ENCODE measurements around the gene NKTR.
"Not testable (repeated sequence)": the region's sequence is repeated elsewhere in the genome, so short reads cannot be mapped to it uniquely, and the experiment has no call there.

NKTR gene

DNA sequence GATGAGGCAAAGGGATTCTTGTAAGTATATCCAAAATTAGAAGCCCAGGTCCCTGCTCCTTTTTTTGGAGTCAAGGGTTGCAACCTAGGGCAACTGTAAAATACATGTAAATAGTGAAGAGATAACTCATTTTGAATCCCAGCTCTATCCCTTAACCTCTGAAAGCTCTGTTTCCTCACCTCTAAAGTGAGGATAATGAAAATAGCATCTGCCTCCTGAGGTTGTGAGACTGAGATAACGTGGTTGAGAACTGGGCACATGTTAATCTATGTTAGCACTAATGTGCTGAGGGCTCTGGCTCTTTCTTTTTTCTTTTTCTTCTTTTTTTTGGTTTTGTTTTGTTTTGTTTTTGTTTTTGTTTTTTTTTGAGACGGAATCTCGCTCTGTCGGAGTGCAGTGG, 4.8 kb upstream of the NKTR start:
- no peak for DNase-seq (ENCODE audit: low read depth)

DNA sequence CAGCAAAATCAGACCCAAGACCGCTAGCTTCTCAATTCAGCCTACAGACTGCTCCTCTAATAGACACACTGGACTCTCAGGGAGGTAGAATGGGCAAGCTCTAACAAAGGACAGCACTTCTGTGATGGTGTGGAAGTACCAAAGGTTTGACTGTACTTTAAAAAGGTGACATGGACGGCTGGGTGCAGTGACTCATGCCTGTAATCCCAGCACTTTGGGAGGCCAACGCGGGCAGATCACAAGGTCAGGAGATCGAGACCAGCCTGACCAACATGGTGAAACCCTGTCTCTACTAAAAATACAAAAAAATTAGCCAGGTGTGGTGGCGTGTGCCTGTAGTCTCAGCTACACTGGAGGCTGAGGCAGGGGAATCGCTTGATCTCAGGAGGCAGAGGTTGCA, 3.4 kb upstream of the NKTR start:
- not testable (repeated sequence) for DNase-seq (ENCODE audit: low read depth)

DNA sequence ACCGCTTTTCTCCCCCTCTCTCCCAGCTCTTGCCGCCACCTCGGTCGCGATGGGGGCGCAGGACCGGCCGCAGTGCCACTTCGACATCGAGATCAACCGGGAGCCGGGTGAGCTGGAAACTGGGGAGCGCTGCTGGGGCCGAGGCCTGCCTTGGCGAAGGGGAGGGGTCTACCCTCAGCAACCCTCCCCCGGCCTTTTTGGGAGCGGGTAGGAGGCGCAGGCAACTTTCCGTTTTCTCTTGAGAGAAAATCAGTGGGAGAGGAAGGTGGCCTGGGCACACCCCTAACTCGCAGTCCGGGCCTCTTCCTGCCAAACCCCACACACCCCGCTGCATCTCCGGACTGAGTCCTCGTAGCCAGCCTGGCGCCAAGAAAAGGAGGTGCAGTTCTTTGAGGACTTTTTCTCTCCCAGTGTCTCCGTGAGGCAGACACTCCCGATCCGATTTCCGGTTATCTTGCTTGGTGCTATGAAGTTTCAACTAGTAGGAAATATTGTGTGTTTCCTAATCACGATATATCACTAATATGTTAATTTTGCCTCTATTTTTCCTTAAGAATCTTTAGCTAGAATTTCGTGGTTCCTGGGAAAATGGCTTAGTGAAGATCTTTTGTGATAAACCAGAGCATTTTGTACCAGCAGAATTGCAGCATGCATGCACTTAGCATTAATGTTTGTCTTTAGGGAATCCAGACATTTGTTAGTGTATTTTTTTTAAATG, 631 bp downstream of the NKTR start:
- peak; percentile 55 for DNase-seq (ENCODE audit: low read depth)

DNA sequence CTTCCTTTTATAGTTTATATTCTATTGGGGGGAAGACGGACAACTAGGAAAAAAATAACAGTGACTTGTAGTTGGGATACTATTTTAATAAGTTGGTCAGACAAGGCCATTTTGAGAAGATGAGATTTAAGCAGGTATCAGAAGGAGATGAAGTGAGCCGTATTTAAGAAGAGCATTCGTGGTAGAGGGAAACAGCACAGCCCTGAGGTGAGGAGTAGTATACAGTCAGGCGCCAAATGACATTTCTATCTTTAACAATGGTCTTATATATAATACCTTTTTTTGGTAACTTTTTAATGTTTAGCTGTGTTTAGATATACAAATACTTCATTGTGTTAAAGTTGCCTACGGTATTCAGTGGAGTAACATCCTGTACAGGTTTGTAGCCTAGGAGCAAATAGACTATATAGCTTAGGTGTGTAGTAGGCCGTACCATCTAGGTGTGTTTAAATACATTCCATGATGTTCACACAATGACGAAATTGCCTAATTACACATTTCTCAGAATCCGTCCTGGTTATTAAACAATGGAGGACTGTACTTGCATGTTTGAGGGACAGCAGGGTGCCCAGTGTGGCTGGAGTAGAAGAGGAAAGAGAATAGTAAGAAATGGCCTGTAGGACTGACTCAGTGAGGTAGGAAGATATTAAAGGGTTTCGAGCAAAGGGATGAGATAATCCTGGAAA, 1.6 kb downstream of the NKTR start:
- DNase-seq (ENCODE audit: low read depth): no peak

DNA sequence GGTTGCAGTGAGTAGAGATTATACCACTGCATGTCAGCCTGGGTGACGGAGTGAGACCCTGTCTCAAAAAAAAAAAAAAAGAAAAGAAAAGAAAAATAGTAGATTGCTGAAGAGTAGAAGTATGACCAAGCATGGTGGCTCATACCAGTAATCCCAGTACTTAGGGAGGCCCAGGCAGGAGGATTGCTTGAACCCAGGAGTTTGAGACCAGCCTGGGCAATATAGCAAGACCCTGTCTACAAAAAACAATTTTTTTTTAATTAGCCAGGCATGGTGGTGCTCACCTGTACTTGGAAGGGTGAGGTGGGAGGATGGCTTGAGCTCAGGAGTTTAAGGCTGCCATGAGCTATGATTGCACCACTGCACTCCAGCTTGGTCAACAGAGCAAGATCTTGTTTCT, 2.5 kb downstream of the NKTR start:
- DNase-seq (ENCODE audit: low read depth): no peak

DNA sequence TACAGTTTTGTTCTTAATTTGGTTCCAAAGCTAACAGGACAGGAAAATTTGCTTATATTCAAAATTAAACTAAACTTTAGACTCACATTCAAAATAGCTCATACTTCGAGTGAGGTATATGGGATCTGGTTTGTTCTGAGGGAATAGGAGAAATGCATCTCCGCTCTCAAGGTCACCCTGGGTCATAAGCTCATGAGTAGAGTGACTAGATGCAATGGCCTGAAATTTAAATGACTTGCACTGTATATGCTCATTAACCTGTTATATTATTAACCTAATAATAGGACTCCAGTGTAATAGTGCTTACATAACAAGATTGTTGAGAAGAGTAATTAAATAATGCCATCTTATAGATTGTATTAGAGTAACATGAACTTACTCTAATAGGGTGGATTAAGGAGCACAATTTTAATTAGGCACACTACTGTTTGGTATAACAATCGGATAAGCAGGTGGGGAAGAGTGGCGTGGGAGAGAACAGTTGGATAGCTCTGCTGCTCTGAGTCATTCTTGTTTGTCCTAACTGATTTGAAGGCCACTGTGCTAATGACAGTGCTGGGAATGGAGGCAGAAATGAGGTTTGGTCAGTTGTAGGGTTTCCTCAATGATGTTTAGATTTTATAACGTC, 5.2 kb downstream of the NKTR start:
- DNase-seq (ENCODE audit: low read depth): no peak

DNA sequence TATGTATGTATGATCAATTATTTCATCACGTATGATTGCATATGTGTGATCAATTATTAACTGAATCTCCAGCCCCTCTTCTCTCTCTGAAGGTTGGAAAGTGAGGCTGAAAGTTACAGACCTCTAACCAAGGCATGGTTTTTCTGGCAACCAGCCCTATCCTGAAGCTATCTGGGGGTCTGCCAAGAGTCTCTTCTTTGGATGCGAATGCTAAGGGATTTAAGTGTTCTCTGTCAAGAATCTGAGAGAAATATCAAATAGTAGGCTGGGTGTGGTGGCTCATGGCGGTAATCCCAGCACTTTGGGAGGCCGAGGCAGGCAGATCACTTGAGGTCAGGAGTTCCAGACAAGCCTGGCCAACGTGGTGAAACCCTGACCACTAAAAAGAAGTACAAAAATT, 8.1 kb downstream of the NKTR start:
- DNase-seq (ENCODE audit: low read depth): peak; percentile 50

DNA sequence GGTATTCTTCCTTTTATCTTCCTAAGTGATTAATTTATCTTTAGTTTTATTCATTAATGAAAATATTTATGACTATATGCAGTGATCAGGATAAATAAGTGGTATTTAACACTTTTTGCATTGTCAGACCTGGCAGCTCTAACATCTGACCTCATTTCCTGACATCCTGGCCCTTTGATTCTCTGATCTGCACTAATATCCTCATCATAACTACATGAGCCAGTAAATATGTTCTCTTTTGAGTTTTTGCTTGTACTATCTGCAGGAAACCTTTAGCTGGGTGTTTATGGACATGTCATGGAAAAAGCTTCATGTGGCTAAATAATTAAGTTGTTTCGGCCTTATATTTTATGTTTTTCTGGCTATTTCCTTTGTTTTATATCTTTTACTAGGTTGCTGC, 10.5 kb downstream of the NKTR start:
- no peak for DNase-seq (ENCODE audit: low read depth)

DNA sequence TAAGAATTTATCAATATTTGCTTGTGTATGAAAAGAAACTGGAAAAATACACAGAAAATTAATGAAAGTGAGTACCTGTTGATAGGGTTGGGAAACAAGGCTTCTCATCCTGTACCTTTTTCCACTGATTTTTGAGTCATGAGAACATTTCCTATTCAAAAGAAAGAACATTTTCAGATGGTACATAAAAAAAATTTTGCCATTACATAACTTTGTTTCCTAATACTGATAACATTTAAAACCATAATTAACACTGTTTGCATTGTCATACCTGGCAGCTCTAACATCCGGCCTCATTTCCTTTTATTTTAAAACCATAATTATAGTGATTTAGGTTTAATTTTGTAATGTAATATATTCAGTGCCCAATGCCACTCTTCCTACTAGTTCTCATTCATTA, 11.7 kb downstream of the NKTR start:
- DNase-seq (ENCODE audit: low read depth): no peak

DNA sequence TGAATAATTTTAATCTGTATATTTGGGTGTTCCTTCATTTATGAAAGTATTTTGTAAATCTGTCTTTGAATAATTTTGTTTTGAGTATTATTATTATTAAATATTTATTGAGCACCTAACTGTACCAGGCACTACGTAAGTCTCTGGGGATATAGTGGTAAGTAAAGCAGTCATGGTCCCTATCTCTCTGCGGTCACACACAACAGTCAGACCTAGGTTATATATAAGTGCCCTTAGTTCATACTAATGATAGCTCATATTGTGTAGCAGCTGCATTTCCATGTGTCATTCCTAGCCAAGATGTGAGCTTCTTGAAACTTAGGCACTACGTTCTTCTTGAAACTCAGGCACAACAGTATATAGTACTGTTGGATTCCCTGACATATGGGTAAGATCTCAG, 12.4 kb downstream of the NKTR start:
- DNase-seq (ENCODE audit: low read depth): no peak

DNA sequence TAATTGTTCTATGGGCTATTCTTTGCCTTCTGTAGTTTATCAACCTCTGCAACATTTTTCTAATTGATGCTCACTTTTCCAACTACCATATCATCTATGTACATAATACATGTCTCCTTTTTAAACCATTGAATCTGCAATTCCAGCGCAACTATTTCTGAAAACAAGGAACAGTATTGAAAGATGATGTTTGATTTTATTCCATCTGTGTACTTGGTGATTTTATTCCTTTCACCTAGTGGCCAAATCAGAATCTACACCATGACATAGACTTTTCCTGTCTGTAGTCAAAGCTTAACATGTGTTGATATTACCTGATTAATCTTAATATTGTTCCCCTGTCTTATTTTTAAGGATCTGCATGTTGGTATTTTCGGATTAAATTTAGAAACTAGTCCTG, 13.0 kb downstream of the NKTR start:
- DNase-seq (ENCODE audit: low read depth): no peak

DNA sequence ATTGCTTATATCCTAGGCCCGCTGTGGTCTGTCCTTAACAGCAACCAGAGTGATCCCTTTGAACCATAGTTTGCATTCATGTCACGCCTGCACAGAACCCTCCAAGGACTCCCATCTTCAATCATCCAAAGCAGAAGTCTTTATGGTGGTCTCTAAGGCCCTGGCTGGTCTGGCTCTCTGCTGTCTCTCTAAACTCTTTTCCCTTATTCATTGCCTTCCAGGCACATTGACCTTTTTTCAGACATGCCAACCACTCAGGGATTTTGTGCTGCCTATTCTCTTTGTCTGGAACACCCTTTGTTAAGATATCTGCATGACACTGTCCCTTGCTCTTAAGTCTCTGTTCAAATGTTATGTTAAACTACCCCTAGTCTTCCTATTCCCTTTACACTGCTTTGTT, 31.1 kb downstream of the NKTR start:
- no peak for DNase-seq (ENCODE audit: low read depth)

DNA sequence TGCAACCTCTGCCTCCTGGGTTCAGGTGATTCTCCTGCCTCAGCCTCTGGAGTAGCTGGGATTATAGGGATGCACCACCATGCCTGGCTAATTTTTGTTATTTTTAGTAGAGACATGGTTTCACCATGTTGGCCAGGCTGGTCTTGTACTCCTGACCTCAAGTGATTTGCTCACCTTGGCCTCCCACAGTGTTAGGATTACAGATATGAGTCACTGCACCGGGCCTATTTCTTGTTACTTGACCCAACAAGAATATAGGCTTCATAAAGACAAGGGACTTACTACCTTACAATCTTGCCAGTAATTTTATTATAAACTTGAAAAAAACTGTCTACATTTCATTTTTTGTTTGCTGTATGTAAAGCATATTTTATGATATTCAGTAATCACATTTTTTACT, 31.7 kb downstream of the NKTR start:
- peak; percentile 84 for DNase-seq (ENCODE audit: low read depth)

DNA sequence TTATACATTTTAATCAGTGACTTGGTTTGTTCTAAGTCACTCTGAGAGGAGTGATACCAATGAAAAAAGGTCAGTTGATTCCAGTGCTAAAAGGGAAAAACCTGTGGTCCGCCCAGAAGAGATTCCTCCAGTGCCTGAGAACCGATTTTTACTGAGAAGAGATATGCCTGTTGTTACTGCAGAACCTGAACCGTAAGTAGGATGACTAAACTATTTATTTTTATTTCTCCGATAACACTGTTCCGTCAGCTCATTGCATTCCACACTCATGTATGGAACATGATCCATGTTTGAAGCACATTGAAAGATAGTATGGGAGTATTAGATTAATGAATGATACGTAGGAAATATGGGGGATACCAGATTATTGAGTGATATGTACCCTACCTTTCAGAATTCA, 33.1 kb downstream of the NKTR start:
- DNase-seq (ENCODE audit: low read depth): no peak

DNA sequence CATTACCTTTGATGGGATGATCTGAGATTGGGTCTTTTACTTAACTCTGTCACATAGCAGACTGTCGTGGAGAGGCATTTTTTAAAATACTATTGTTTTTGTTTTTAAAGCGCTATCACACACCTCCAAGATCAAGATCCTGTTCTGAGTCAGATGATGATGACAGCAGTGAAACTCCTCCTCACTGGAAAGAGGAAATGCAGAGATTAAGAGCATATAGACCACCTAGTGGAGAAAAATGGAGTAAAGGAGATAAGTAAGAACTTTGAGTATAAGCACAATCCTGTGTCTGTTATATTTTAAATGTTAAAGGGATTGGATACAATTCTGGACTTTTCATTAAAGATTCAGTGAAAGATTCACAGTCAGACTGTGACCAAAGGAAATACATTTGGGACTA, 34.6 kb downstream of the NKTR start:
- DNase-seq (ENCODE audit: low read depth): peak; percentile 76

DNA sequence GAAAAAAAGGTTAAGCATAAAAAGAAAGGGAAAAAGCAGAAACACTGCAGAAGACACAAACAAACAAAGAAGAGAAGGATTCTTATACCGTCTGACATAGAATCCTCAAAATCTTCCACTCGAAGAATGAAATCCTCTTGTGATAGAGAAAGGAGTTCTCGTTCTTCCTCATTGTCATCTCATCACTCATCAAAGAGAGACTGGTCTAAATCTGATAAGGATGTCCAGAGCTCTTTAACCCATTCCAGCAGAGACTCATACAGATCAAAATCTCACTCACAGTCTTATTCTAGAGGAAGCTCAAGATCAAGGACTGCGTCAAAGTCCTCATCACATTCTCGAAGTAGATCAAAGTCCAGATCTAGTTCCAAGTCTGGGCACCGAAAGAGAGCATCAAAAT, 36.5 kb downstream of the NKTR start:
- DNase-seq (ENCODE audit: low read depth): no peak

DNA sequence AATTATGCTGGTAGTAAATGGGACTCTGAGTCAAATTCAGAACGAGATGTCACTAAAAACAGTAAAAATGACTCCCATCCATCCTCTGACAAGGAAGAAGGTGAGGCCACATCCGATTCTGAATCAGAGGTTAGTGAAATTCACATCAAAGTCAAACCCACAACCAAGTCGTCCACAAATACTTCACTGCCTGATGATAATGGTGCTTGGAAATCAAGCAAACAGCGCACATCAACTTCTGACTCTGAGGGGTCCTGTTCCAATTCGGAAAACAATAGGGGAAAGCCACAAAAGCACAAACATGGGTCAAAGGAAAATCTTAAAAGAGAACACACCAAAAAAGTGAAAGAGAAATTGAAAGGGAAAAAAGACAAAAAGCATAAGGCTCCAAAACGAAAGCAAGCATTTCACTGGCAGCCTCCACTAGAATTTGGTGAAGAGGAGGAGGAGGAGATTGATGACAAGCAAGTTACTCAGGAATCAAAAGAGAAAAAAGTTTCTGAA, 37.9 kb downstream of the NKTR start:
- DNase-seq (ENCODE audit: low read depth): no peak

DNA sequence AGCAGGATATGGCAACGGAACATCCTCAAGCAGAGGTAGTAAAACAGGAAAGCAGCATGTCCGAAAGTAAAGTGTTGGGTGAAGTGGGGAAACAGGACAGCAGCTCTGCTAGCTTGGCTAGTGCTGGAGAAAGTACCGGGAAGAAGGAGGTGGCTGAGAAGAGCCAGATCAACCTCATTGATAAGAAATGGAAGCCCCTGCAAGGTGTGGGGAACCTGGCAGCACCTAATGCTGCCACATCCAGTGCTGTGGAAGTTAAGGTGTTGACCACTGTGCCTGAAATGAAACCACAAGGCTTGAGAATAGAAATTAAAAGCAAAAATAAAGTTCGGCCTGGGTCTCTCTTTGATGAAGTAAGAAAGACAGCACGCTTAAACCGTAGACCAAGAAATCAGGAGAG, 38.7 kb downstream of the NKTR start:
- no peak for DNase-seq (ENCODE audit: low read depth)

DNA sequence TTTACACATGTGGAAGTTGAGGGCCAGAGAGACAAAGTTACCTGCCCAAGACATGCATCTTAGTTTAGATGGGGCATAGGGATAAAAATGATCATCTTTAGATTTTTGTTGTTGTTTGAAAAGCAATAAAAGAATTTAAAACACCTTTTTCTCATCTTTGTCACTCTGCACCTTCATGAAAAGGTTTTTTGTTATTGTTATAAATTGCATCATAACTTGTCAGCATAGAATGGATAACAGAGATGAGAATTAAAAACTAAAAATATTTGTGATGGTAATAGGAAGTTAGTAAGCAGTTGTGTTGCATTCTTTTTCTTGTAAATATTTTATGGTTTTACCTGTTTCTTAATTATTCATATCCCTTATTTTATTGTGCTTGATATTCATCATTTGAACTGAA, 39.6 kb downstream of the NKTR start:
- DNase-seq (ENCODE audit: low read depth): no peak

DNA sequence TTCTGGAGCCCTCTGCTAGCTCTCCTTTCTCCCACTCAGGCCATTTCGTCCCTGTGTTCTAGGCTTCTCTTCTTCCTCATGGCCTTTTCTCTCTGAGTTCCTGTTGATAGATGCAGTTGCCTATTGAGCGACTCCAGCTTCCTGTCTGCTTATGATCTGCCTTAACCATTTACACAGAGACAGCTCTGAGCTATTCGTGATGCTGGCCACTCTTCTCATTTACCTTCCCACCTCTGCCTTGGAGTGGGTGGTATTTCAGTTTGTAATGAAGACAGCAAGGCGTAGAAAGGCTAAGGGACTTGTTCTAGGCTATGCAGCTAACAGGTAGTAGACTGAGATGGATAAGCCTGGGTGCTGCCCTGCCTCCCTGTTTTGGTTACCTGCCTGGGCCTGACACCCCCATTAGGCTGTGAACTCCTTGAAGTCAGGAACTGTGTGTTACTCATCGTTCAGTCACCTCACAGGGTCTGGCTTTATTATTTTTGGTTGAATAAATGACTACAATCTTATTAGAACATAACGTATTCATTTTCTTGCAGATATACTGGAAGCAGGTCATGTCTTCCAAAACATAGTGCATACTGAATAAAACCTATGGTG, 40.4 kb downstream of the NKTR start:
- DNase-seq (ENCODE audit: low read depth): no peak

DNA sequence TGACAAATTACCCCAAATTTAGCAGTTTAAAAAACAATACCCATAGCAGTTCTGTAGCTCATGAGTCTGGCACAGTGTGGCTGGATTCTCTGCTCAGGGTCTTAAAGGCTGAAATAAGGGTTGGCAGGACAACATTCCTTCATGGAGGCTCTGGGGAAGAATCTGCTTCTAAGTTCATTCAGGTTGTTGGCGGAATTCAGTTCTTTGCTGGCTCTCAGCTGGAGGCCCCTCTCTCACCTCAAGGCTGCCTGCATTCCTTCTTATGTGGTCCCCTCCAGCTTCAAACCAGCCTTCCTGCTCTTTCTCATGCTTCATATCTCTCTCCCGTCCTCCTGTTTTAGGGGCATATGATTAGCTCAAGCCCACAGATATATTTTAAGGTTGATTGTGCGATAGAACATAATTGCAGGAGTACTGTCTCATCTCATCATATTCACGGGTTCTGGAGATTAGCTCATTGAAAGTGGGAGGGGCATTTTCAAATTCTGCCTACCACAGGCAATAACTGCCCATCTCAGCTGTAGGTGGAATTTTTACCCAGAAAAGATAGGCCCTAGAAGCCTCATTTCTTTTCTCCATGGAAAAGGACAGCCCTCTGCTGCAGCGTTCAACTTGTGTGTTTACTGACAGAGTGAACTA, 47.5 kb downstream of the NKTR start:
- DNase-seq (ENCODE audit: low read depth): no peak

DNA sequence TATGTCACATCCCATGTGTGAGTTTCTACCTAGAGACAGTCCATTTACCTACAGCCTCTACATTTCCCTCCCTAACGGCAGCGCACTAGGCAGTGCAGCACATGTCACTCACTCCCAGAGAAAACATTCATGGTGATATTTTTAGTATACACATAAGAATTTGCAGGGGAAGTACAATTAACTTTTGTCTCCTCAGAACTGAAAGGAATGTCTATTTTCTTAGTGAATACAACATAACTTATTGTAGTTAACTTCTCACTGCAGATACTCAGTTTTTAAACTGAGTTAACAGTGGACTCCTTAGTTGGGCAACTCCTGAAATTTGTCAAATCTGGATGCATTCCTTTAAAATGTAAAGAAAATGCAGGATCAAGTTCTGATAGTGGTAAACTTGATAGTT, 48.5 kb downstream of the NKTR start:
- no peak for DNase-seq (ENCODE audit: low read depth)

DNA sequence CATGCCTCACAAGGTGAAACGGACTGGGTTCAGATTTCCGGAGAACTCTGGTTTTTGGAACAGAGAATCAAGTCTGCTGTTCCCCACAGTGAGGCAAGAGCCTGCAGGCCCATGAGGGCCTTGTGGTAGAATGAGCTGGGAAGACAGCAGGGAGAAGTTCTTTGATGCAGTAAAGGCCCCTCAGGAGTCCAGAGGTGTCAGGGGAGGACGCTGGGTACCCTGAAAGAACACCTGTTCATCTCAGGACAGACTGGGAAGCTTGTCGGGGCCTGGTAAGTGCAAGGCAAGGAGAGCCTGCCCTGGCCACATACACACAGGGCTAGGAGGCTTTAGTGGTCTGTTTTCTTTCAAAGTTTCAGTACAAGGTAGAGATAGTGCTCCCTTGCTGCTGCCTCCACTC, 49.3 kb downstream of the NKTR start:
- no peak for DNase-seq (ENCODE audit: low read depth)
